SJCRH30 (cell line): ENCODE results near the gene PAK4. TPM values are rescaled to one million over a fixed set of nuclear protein-coding genes. Genes with fewer than 3 reads are reported as not detected.

Source experiments
- DNase-seq, 2 experiments: peaks; one replicate each; pipeline ENCODE4 v3.0.0-alpha.2; 2015 to 2020
- H3K27ac ChIP-seq: fragments of 250-450 bp; sonication (Bioruptor Pico); 2 replicates; pipeline ENCODE4 v1.5.1; 2020; ENCODE audit warnings: mild to moderate bottlenecking, moderate library complexity
- H3K27me3 ChIP-seq: fragments of 250-450 bp; sonication (Bioruptor Pico); 2 replicates; pipeline ENCODE4 v1.5.1; 2020; ENCODE audit warnings: mild to moderate bottlenecking, moderate library complexity
- H3K36me3 ChIP-seq: fragments of 250-450 bp; sonication (Bioruptor Pico); 2 replicates; pipeline ENCODE4 v1.5.1; 2020; ENCODE audit warnings: mild to moderate bottlenecking, moderate library complexity
- H3K4me1 ChIP-seq: fragments of 250-450 bp; sonication (Bioruptor Pico); 2 replicates; pipeline ENCODE4 v1.5.1; 2020; ENCODE audit warnings: mild to moderate bottlenecking, moderate library complexity
- H3K4me3 ChIP-seq: fragments of 250-450 bp; sonication (Bioruptor Pico); 2 replicates; pipeline ENCODE4 v1.5.1; 2020; ENCODE audit warnings: mild to moderate bottlenecking, moderate library complexity
- H3K9me3 ChIP-seq: fragments of 250-450 bp; sonication (Bioruptor Pico); replicated peaks from 2 replicates; pipeline ENCODE4 v1.5.1; 2020; ENCODE audit warnings: mild to moderate bottlenecking, moderate library complexity
- total RNA-seq: library from RNA; depleted of rRNA; stranded (reverse); fragments of >200 nt; shearing (Covaris generic); gene quantifications from 2 replicates; pipeline ENCODE4 v1.2.3, GENCODE V29; 2014

The PAK4 gene
- total RNA-seq, 1 experiment from 2014 or later = 11.6 TPM

DNA sequence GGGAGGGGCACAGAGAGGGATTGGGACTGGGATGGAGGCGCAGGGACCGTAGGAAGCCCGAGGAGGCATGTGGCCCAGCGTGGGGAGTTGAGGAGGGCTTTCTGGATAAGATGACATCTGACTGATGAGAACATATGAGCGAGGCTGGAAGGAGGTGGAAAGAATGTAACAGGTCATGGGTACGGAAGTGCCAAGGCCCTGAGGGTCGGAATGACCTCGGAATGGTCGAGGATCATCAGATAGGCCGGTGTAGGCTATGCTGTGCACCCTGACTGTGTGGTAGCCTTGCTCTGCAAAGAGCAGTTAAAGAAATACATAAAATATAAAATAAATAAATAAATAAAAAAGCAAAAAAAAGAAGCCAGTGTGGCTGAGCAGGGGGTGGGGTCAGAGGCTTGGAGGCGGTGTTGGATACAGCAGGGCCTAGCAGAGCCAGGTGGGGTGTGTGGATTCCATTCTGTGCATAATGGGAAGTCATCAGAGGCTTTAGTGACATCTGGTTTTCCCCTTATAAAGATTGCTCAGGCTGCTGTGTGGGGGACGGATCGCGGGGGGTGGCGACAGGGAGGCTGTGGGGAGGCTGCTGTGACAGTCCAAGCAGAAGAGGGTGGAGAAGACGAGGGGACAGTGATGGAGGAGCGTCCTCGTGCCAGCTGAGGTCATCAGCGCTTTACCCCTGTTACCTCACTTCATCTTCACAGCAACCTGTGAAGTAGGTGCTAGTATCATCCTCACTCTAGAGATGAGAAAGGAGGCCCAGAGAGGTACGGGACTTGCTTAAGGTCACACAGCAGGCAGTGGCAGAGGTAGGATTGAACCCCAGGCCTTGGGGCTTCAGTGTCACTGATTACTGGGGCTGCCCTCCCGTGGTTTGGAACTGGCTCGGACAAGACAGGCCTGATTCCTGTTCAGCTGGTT, 5.0 kb downstream of the PAK4 start:
- H3K27me3 ChIP-seq = no peaks in the 10 kb centered on the region
- 0 out of 2 replicates have a peak, but pooled peaks cover 2% of the 10 kb centered on the region for H3K36me3 ChIP-seq
- no peaks in the 10 kb centered on the region for H3K9me3 ChIP-seq
- DNase-seq = no peak
- H3K27ac ChIP-seq = peak overlapping the region; percentile 58
- peaks cover 27% of the 10 kb centered on the region for H3K4me1 ChIP-seq
- H3K4me3 ChIP-seq = no peak overlapping the region

DNA sequence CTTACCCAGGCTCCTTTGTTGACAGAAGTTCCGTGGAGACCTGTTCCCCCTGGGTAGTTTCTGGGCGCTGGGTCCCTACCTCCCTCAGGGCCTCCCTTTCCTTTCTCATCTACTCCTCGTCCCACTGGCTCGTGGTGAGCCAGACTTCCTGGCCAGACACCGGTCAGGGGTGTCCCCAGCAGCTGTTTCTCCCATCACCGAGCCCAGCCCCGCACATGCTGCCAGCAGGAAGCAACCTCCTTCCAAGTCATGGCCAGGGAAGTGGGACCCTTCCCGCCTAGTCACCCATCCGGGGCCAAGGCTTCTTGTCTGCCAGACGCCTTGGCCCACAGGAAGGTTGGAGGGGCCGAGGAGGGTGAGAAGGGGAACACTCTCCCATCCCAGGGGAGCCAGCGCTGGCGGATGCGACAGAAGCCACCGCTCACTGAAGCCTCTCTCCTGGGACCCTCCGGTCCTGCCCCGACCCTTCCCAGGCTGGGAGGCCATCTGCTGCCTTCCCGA, 5.7 kb downstream of the PAK4 start:
- H3K27ac ChIP-seq = peak overlapping the region; percentile 58
- no peaks in the 10 kb centered on the region for H3K27me3 ChIP-seq
- H3K36me3 ChIP-seq = 0 out of 2 replicates have a peak, but pooled peaks cover 2% of the 10 kb centered on the region
- H3K4me1 ChIP-seq = peaks cover 27% of the 10 kb centered on the region
- DNase-seq = peak; percentile 80 to 81
- H3K4me3 ChIP-seq = no peak overlapping the region
- no peaks in the 10 kb centered on the region for H3K9me3 ChIP-seq

DNA sequence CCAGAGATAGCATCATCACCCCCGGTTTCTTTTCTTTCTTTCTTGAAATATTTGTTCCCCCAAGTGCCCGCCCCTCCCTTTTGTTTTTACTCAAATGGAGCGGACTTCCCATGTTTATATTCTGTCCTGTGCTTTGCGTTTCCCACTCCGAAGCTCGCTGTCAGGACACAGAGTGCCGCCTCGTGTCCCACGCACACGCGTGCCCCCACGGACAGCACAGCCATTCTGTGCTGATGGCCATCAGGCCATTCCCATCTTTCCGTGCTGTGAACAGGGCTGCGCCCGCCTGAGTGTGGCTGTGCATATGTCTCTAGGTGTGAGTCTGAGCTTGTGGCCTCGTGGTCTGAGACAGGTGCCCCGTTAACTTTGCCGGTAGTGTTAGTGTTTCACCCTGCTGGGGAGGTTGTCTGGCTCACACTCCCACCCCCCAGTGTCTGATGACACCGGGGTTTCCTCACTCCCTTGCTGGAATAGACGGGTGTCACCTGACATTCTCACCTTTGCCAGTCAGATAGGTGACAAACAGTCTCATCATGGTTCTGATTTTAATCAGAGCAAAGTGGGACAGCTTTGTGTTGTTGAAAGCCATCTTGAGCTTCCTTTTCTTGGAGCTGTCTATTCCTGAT, 6.9 kb downstream of the PAK4 start:
- H3K4me3 ChIP-seq = no peak overlapping the region
- no peaks in the 10 kb centered on the region for H3K27me3 ChIP-seq
- no peak overlapping the region for H3K27ac ChIP-seq
- 0 out of 2 replicates have a peak, but pooled peaks cover 2% of the 10 kb centered on the region for H3K36me3 ChIP-seq
- H3K4me1 ChIP-seq = peaks cover 24% of the 10 kb centered on the region
- no peak for DNase-seq
- H3K9me3 ChIP-seq = no peaks in the 10 kb centered on the region

DNA sequence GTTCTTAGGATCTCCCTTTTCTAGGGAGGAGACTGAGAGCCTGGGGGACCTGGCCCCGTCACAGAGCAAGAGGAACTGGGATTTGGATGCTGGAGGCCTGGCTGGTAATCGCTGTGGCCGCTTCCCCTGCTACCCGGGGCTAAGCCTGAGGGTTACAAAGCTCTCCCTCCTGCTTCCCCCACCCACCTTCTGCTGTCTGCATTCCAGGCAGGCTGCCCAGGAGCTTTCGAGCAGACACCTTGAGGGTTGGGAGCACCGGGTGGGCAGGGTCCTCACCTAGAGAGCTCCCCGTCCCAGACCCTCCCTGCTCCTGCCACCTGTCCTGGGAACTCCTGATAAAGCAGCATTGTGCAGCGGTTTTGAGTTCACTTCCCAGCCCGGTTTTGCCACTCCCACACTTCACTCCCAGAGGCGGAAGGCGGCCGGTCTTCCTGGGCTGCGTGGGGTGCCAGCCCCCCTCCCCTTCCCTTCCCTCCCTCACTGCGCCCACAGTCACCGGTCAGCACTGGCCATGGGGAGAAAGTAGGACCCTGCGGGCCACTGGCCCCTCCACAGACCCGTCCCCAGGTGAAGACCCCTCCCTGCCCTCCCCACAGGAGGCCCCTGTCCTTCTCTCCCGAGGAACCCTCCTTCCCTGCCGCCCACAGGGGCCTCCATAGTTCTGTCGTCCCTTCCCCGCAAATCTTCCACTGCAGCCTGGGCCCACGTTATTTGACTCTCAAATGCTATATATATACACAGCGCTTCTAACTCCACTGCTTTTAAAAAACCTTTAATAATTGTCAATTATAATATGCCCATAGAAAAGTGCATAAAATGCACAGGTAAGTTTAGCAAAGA, 8.1 kb downstream of the PAK4 start:
- Histone ChIP-seq H3K27me3 (no peaks in the 10 kb centered on the region), H3K9me3 (no peaks in the 10 kb centered on the region), H3K4me3 (0 out of 2 replicates have a peak overlapping the region, but pooled peaks have one; percentile 17), H3K36me3 (0 out of 2 replicates have a peak, but pooled peaks cover 2% of the 10 kb centered on the region), H3K4me1 (peaks cover 24% of the 10 kb centered on the region), H3K27ac (no peak overlapping the region)
- peak; percentile 33 to 41 for DNase-seq

DNA sequence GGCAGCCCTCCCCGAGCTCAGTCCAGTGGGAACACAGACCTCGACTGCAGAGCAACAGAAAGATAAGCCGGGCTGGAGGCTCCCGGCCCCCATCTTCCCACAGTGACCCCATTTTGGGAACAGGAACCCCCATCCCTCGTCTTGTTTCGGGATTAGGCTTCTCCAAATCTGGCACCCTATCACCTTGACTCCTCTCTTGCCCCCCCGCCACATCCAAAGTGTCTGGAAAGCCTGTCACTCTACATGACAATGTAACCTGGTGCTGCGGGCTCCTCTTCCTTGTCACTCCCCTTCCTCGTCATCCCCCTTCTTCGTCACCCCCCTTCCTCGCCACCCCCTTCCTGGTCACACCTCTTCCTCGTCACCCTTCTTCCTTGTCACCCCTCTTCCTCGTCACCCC, 10.1 kb downstream of the PAK4 start:
- 0 out of 2 replicates have a peak, but pooled peaks cover 2% of the 10 kb centered on the region for H3K36me3 ChIP-seq
- H3K27ac ChIP-seq = no peak overlapping the region
- H3K9me3 ChIP-seq = no peaks in the 10 kb centered on the region
- no peaks in the 10 kb centered on the region for H3K27me3 ChIP-seq
- H3K4me3 ChIP-seq = no peak overlapping the region
- H3K4me1 ChIP-seq = peaks cover 19% of the 10 kb centered on the region
- DNase-seq = no peak

DNA sequence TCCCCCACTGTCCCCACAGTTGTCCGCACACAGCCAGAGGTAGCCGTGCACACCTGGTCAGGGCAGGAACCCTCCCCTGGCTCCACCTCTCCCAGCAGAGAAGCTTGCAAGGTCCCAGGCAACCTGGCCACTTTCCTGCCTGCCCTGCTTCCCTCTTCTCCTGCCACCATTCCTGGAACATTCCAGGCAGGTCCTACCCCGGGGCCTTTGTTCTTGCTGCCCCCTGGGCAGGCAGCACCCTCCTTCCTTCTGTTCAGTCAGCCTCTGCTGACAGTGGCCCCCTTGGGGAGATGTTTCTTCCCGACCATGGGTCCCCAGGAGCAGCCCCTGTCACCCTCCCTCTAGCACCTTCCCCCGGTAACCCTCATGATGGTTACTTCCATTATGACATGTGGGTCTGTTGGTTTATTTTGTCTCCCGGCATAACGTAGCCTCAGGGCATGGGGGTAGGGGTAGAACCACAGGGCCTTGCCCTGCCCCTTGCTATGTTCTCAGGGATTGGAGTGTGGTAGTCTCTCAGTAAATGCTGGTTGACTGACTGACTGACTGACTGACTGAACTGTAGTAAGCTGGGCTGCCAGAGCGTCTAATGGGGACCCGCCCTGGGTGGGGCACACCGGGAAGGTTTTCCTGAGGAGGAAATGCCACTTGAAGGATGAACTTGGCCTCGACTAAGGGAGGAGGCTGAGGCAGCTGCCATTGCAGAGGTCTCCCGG, 10.8 kb downstream of the PAK4 start:
- Histone ChIP-seq H3K4me1 (peaks cover 12% of the 10 kb centered on the region), H3K4me3 (no peak overlapping the region), H3K27me3 (no peaks in the 10 kb centered on the region), H3K9me3 (no peaks in the 10 kb centered on the region), H3K27ac (no peak overlapping the region), H3K36me3 (0 out of 2 replicates have a peak, but pooled peaks cover 2% of the 10 kb centered on the region)
- no peak for DNase-seq

DNA sequence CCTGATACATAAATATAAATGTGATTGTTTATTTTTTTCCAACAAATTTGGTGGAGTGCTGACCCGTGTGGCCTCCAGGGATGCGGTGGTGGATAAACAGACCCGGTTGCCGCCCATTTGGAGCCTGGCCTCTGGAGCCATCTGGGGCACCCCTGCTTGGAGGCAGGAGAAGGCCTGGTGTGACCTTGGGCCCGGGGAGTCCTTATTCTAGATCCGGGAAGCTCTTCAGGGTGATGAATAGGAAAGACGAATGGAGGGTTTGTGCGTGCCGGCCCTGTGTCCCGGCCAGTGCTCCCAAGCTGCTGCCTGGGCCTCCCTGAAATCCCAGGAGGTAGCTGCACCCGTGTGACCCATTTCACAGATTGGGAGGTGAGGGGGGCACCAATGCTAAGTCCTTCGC, 11.5 kb downstream of the PAK4 start:
- no peak for DNase-seq
- no peak overlapping the region for H3K27ac ChIP-seq
- H3K4me1 ChIP-seq = peaks cover 6% of the 10 kb centered on the region; the same call in 1 of the 2 replicates
- no peaks in the 10 kb centered on the region for H3K9me3 ChIP-seq
- no peaks in the 10 kb centered on the region for H3K27me3 ChIP-seq
- H3K4me3 ChIP-seq = no peak overlapping the region
- 0 out of 2 replicates have a peak, but pooled peaks cover 2% of the 10 kb centered on the region for H3K36me3 ChIP-seq

DNA sequence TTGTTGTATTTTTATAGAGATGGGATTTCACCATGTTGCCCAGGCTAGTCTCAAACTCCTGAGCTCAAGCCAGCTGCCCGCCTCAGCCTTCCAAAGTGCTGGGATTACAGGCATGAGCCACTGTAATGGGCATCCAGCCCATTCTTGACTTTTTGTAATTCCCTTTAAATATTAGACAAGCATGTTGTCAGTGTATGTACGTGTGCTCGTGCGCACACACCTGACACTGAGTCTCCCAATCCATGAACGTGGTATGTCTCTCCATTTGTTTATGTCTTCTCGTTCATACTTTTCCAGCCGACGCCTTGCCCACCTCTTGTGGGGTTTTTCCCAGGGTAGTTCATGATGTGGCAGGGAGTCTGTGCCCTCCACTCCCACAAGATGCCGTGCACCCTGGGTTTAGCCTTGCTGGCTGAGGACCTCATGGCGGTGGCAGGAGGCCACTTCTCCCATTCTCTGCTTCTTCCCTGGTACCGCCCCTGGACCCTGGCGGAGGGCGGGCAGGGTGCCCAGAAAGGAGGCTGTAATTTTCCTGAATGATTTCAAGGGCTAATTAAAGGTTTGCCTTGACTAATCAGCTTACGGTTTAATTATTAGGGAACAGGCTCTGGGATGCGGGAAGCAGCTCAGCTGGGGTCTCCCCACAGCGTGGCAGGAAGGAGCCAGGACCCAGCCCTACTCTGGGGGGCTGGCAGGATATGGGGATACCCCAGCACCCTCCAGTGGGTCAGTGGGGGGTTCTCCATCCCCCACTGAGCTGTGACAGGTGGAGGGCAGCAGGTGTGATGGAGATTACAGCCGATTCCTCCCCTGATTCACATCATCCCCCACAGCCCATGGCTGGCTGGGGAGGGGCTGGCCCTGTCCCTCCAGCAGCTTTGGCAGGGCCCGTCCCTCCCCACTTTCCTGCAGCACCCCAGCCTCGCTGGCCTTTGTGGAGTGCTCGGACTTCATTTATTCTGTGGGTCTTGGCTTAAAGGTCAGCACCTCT, 12.9 kb downstream of the PAK4 start:
- H3K4me1 ChIP-seq = 0 out of 2 replicates have a peak, but pooled peaks cover 3% of the 10 kb centered on the region
- no peak for DNase-seq
- no peaks in the 10 kb centered on the region for H3K27me3 ChIP-seq
- H3K4me3 ChIP-seq = no peak overlapping the region
- 0 out of 2 replicates have a peak, but pooled peaks cover 2% of the 10 kb centered on the region for H3K36me3 ChIP-seq
- no peak overlapping the region for H3K27ac ChIP-seq
- no peaks in the 10 kb centered on the region for H3K9me3 ChIP-seq

DNA sequence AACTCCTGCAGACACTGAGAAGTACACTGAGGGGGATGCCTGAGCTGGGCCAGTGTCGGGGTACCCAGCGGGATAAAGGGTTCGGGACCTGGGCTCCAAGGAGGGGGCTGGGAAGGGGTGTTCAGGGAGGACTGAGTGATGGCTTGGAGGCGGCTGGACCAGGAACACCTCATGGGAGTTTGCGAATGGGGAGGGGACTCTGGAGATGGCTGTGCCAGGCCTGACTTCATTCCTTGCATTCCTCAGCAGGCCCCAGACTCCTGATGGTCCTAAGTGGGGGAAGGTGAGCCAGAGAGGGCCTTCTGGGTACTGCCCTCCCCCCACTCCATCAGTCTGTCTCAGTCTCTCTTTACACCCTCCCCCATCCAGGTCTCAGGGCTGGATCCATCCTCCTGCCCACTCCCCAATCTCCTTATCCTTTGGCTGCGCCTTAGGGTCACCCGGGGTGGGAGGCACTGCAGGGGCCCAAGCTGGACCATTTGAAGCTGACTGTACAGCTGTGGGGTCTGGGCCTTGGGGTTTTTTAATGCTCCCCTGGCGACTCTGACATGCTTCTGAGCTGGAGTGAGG, 13.8 kb downstream of the PAK4 start:
- no peaks in the 10 kb centered on the region for H3K27me3 ChIP-seq

DNA sequence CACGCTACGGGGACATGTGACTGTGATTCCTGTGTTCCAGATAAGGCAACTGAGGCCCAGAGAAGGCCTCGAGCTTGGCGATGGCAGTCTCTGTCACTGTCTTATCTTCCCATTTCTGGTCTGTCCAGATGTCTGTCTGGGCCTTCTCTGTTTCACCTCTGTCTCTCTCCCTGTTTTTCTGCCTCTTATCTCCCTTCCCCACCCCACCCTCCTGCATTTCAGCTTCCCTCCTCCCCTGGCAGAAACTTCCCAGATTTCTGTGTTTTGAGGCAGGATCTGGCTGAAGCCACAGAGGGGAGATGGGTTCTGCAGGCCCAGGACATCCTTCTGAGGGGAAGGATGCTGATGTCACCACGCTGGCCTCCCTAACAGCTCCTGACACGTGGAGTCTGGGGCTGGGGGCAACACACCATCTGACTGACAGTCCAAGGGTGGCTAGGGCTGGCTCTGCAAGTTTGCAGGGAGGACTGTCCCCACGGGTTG, 14.4 kb downstream of the PAK4 start:
- no peaks in the 10 kb centered on the region for H3K9me3 ChIP-seq
- no peaks in the 10 kb centered on the region for H3K36me3 ChIP-seq
- no peak overlapping the region for H3K27ac ChIP-seq
- no peaks in the 10 kb centered on the region for H3K4me1 ChIP-seq
- no peak for DNase-seq
- no peak overlapping the region for H3K4me3 ChIP-seq
- H3K27me3 ChIP-seq = no peaks in the 10 kb centered on the region

More for the DNA sequence above, 13.8 kb downstream of the PAK4 start:
- Histone ChIP-seq H3K27ac (no peak overlapping the region), H3K4me1 (no peaks in the 10 kb centered on the region), H3K36me3 (no peaks in the 10 kb centered on the region), H3K9me3 (no peaks in the 10 kb centered on the region), H3K4me3 (no peak overlapping the region)
- no peak for DNase-seq

DNA sequence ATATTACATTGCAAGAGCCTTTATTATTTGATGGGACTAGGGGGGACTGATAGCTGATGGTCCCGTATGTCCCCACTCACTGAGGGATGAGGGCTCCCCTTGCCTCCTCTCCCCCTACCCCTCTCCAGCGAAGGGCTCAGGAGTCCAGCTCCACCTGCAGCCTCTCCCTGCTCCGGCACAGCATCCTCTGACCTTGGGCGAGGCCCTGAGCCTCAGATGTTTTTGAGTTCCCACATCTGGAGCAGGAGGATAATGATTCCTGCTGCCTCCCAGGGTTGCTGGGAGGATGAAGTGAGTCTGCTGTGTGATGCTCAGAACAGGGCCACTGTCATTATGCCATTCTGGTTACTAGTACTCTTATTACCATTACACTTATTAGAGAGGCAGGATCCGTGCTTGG, 15.0 kb downstream of the PAK4 start:
- Histone ChIP-seq H3K36me3 (no peaks in the 10 kb centered on the region), H3K9me3 (no peaks in the 10 kb centered on the region), H3K4me3 (no peak overlapping the region), H3K4me1 (no peaks in the 10 kb centered on the region), H3K27me3 (no peaks in the 10 kb centered on the region), H3K27ac (no peak overlapping the region)
- no peak for DNase-seq

DNA sequence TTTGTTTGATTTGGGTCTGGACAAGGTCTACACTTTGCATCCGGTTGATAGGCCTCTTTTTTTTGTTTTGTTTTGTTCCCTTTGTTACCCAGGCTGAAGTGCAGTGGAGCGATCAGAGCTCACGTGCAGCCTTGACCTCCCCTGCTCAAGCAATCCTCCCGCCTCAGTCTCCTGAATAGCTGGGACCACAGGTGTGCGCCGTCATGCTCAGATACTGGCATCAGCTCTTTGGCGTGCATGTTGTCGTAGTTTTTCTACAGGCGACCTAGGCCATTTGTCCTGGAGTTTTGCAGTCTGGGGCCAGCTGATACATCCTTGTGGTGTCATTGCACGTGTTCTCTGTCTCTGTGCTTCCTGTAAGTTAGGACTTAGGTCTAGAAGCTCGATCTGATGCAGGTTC, 16.3 kb downstream of the PAK4 start:
- no peak overlapping the region for H3K27ac ChIP-seq
- H3K4me1 ChIP-seq = no peaks in the 10 kb centered on the region
- H3K27me3 ChIP-seq = no peaks in the 10 kb centered on the region
- H3K9me3 ChIP-seq = no peaks in the 10 kb centered on the region
- no peak overlapping the region for H3K4me3 ChIP-seq
- DNase-seq = no peak
- no peaks in the 10 kb centered on the region for H3K36me3 ChIP-seq
